HG02678 (cell line): Measurements from ENCODE around the gene WWOX.
"Not testable (repeated sequence)": the region's sequence is repeated elsewhere in the genome, so short reads cannot be mapped to it uniquely, and the experiment has no call there.

Experiments
- ATAC-seq: cut with Tn5 transposase; IDR thresholded peaks from one replicate; pipeline ENCODE4 v1.9.1; 2021; ENCODE audit warnings: mild to moderate bottlenecking, moderate library complexity; ENCODE audit not compliant: unreplicated experiment

Gene WWOX

GRCh38 chr16:79019431-79019830 is 920.0 kb downstream of the WWOX start:
- no peak for ATAC-seq

GRCh38 chr16:79021991-79022630 is 922.7 kb downstream of the WWOX start:
- no peak for ATAC-seq

GRCh38 chr16:79026117-79026516 is 926.7 kb downstream of the WWOX start:
- ATAC-seq, result no peak

- no peak for ATAC-seq
Measured at GRCh38 chr16:79036541-79036940, 937.1 kb downstream of the WWOX start.

- ATAC-seq, result no peak
Measured at GRCh38 chr16:79037521-79038373, 938.3 kb downstream of the WWOX start.

- ATAC-seq, result no peak
Measured at GRCh38 chr16:79041206-79041605, 941.8 kb downstream of the WWOX start.

GRCh38 chr16:79042141-79042540 is 942.7 kb downstream of the WWOX start:
- no peak for ATAC-seq

- ATAC-seq, result no peak
Measured at GRCh38 chr16:79042886-79043285, 943.4 kb downstream of the WWOX start.

- no peak for ATAC-seq
Measured at GRCh38 chr16:79045191-79045590, 945.7 kb downstream of the WWOX start.

GRCh38 chr16:79047337-79047736 is 947.9 kb downstream of the WWOX start:
- ATAC-seq, result no peak

- no peak for ATAC-seq
Measured at GRCh38 chr16:79049040-79049439, 949.6 kb downstream of the WWOX start.

GRCh38 chr16:79050063-79050462 is 950.6 kb downstream of the WWOX start:
- ATAC-seq, result no peak

GRCh38 chr16:79051313-79051712 is 951.9 kb downstream of the WWOX start:
- no peak for ATAC-seq

GRCh38 chr16:79052198-79052597 is 952.7 kb downstream of the WWOX start:
- not testable (repeated sequence) for ATAC-seq

- no peak for ATAC-seq
Measured at GRCh38 chr16:79053577-79053976, 954.1 kb downstream of the WWOX start.

GRCh38 chr16:79054211-79054984 is 954.9 kb downstream of the WWOX start:
- no peak for ATAC-seq

GRCh38 chr16:79055251-79055970 is 956.0 kb downstream of the WWOX start:
- ATAC-seq, result no peak

GRCh38 chr16:79061181-79061580 is 961.7 kb downstream of the WWOX start:
- no peak for ATAC-seq

- no peak for ATAC-seq
Measured at GRCh38 chr16:79062336-79062735, 962.9 kb downstream of the WWOX start.

GRCh38 chr16:79062821-79063220 is 963.4 kb downstream of the WWOX start:
- ATAC-seq, result no peak
